H1 (cell line): Measurements from ENCODE around the gene S1PR2. TPM values are rescaled to one million over a fixed set of nuclear protein-coding genes. Genes with fewer than 3 reads are reported as not detected.

ENCODE experiments used
- CTCF ChIA-PET: fragments of 300-600 bp; sonication (Branson Sonifier 250); formaldehyde crosslinking; loops from one replicate; lab custom pipeline; 2021; ENCODE audit not compliant: partially characterized antibody; lab: Charles Lee
- POLR2A ChIA-PET: fragments of 300-600 bp; sonication (Branson Sonifier 250); formaldehyde crosslinking; loops from one replicate; lab custom pipeline; 2021; ENCODE audit warnings: inconsistent platforms; ENCODE audit not compliant: partially characterized antibody; lab: Charles Lee
- DNase-seq, 2 experiments: peaks; one replicate each; pipeline versions ENCODE4 v3.0.0 to v3.0.0-alpha.2; 2010 to 2022; ENCODE audit warnings: low spot score in 2 of 2, low read depth in 1 of 2, mixed read lengths in 1 of 2
- FAIRE-seq: peaks from 2 replicates; lab custom pipeline; 2011; peaks lifted over from hg19 to GRCh38; lab: Jason Lieb, UNC
- H2AFZ ChIP-seq: 2 replicates; pipeline ENCODE4 v1.8.1; 2012; ENCODE audit warnings: low read length, inconsistent platforms
- H2AK5ac ChIP-seq: 2 replicates; pipeline ENCODE4 v1.6.1; 2013; ENCODE audit warnings: low read depth, low read length
- H2BK120ac ChIP-seq: replicated peaks from 2 replicates; pipeline ENCODE3; 2013; ENCODE audit warnings: low read depth, low read length, inconsistent platforms
- H2BK12ac ChIP-seq: 2 replicates; pipeline ENCODE4 v1.6.1; 2013; ENCODE audit warnings: low read depth, low read length
- H2BK15ac ChIP-seq: 2 replicates; pipeline ENCODE4 v1.6.1; 2013; ENCODE audit warnings: low read length
- H2BK20ac ChIP-seq: 2 replicates; pipeline ENCODE4 v1.6.1; 2013; ENCODE audit warnings: low read length
- H2BK5ac ChIP-seq: 2 replicates; pipeline ENCODE4 v1.6.1; 2013; ENCODE audit warnings: low read depth, low read length
- H3K14ac ChIP-seq: 2 replicates; pipeline ENCODE4 v1.6.1; 2013; ENCODE audit warnings: inconsistent platforms; ENCODE audit not compliant: insufficient read length
- H3K18ac ChIP-seq: 2 replicates; pipeline ENCODE4 v1.6.1; 2013; ENCODE audit warnings: low read length; ENCODE audit errors: extremely low read depth
- H3K23ac ChIP-seq: 2 replicates; pipeline ENCODE4 v1.6.1; 2013; ENCODE audit warnings: inconsistent platforms; ENCODE audit not compliant: insufficient read length
- H3K23me2 ChIP-seq: 2 replicates; pipeline ENCODE4 v1.6.1; 2013; ENCODE audit warnings: low read depth, low read length
- H3K27ac ChIP-seq: 2 replicates; pipeline ENCODE4 v1.6.1; 2011; ENCODE audit warnings: low read depth, low read length, inconsistent platforms
- H3K27me3 ChIP-seq, 4 experiments: replicated peaks in 1 of 4; 1 replicate in 1 of 4; 2 replicates in 3 of 4; pipeline versions ENCODE4 v1.6.1 to v1.8.1; 2011 to 2013; ENCODE audit warnings: low read length in 3 of 4, mild to moderate bottlenecking in 3 of 4, inconsistent platforms in 2 of 4, mixed read lengths in 2 of 4, moderate library complexity in 1 of 4; ENCODE audit not compliant: control insufficient read depth in 3 of 4, insufficient read depth in 3 of 4; ENCODE audit errors: extremely low read depth in 1 of 4
- H3K36me3 ChIP-seq, 4 experiments: 2 replicates each; pipeline versions ENCODE4 v1.6.1 to v1.8.1; 2011 to 2013; ENCODE audit warnings: mild to moderate bottlenecking in 4 of 4, low read length in 3 of 4, moderate library complexity in 2 of 4, control low read depth in 1 of 4, inconsistent platforms in 1 of 4; ENCODE audit not compliant: insufficient read depth in 4 of 4, control insufficient read depth in 2 of 4
- H3K4ac ChIP-seq: replicated peaks from 2 replicates; pipeline ENCODE3; 2013; ENCODE audit warnings: low read length, low read depth, mixed read lengths, inconsistent platforms; ENCODE audit not compliant: insufficient read length
- H3K4me1 ChIP-seq, 4 experiments: replicated peaks in 1 of 4; 1 replicate in 1 of 4; 2 replicates in 3 of 4; pipeline versions ENCODE4 v1.6.1 to v1.8.1; 2011 to 2013; ENCODE audit warnings: low read length in 3 of 4, inconsistent platforms in 2 of 4, mixed read lengths in 1 of 4; ENCODE audit not compliant: insufficient read depth in 4 of 4, control insufficient read depth in 3 of 4
- H3K4me2 ChIP-seq, 2 experiments: 2 replicates each; pipeline versions ENCODE4 v1.6.1 to v1.8.1; 2011 to 2013; ENCODE audit warnings: low read depth in 2 of 2, low read length in 2 of 2, control low read depth in 1 of 2, inconsistent platforms in 1 of 2, mild to moderate bottlenecking in 1 of 2; ENCODE audit not compliant: insufficient read depth in 1 of 2
- H3K4me3 ChIP-seq, 4 experiments: fragments of 200-600, 300-600 bp in 1 of 4; sonication (generic), shearing (Covaris generic), sonication (Bioruptor Twin) in 1 of 4; 2 replicates each; pipeline versions ENCODE4 v1.5.1 to v1.8.1; 2011 to 2016; ENCODE audit warnings: low read length in 4 of 4, low read depth in 3 of 4, control low read depth in 2 of 4, inconsistent platforms in 2 of 4, mild to moderate bottlenecking in 2 of 4, mixed read lengths in 1 of 4, moderate library complexity in 1 of 4; ENCODE audit not compliant: insufficient read depth in 2 of 4; ENCODE audit errors: extremely low read depth in 1 of 4
- H3K56ac ChIP-seq: replicated peaks from 2 replicates; pipeline ENCODE3; 2013; ENCODE audit warnings: low read depth, mild to moderate bottlenecking, mixed read lengths, low read length, inconsistent platforms; ENCODE audit not compliant: insufficient read length
- H3K79me1 ChIP-seq: 2 replicates; pipeline ENCODE4 v1.6.1; 2013; ENCODE audit warnings: low read depth, low read length, control low read depth
- H3K79me2 ChIP-seq, 2 experiments: 2 replicates each; pipeline versions ENCODE4 v1.6.1 to v1.8.1; 2012 to 2013; ENCODE audit warnings: low read length in 2 of 2, mild to moderate bottlenecking in 2 of 2, inconsistent platforms in 1 of 2; ENCODE audit not compliant: insufficient read depth in 2 of 2, control insufficient read depth in 1 of 2
- H3K9ac ChIP-seq, 4 experiments: replicated peaks in 1 of 4; 1 replicate in 1 of 4; 2 replicates in 3 of 4; pipeline versions ENCODE4 v1.6.1 to v1.8.1; 2011 to 2013; ENCODE audit warnings: low read depth in 3 of 4, low read length in 3 of 4, control low read depth in 2 of 4, mild to moderate bottlenecking in 2 of 4, moderate library complexity in 2 of 4, inconsistent platforms in 1 of 4; ENCODE audit errors: extremely low read depth in 1 of 4
- H3K9me3 ChIP-seq, 2 experiments: 2 replicates each; pipeline versions ENCODE4 v1.6.1 to v1.8.1; 2012 to 2013; ENCODE audit warnings: mild to moderate bottlenecking in 2 of 2, moderate library complexity in 2 of 2, control low read depth in 1 of 2, inconsistent platforms in 1 of 2, low read depth in 1 of 2, low read length in 1 of 2, mixed read lengths in 1 of 2; ENCODE audit not compliant: insufficient read depth in 2 of 2
- H4K20me1 ChIP-seq, 2 experiments: replicated peaks in 1 of 2; 2 replicates each; pipeline versions ENCODE3 to v1.8.1; 2011 to 2013; ENCODE audit warnings: inconsistent platforms in 2 of 2, low read length in 2 of 2, mild to moderate bottlenecking in 1 of 2; ENCODE audit not compliant: insufficient read depth in 2 of 2, control insufficient read depth in 1 of 2
- H4K5ac ChIP-seq: 2 replicates; pipeline ENCODE4 v1.6.1; 2013; ENCODE audit warnings: low read length, low read depth, mixed read lengths, inconsistent platforms; ENCODE audit not compliant: insufficient read length
- H4K8ac ChIP-seq: 2 replicates; pipeline ENCODE4 v1.8.0; 2013; ENCODE audit warnings: mild to moderate bottlenecking, moderate library complexity, low read length, inconsistent platforms; ENCODE audit not compliant: insufficient read depth; ENCODE audit errors: extremely low read depth
- H4K91ac ChIP-seq: replicated peaks from 2 replicates; pipeline ENCODE3; 2013; ENCODE audit warnings: low read length, mixed read lengths, inconsistent platforms; ENCODE audit not compliant: insufficient read length
- BRCA1 ChIP-seq: IDR thresholded peaks from 2 replicates; pipeline ENCODE4 v1.6.1; 2012; ENCODE audit warnings: low read depth, low read length, improper control_type of control experiment
- CHD2 ChIP-seq: IDR thresholded peaks from 2 replicates; pipeline ENCODE4 v1.6.1; 2012; ENCODE audit warnings: low read length, improper control_type of control experiment
- EGR1 ChIP-seq: IDR thresholded peaks from 2 replicates; pipeline ENCODE4 v1.6.1; 2011; ENCODE audit warnings: low read depth, low read length, borderline replicate concordance
- EP300 ChIP-seq, 2 experiments: IDR thresholded peaks; 1 replicate in 1 of 2; 2 replicates in 1 of 2; pipeline ENCODE4 v1.6.1; 2011 to 2012; ENCODE audit warnings: low read depth in 2 of 2, low read length in 2 of 2, mild to moderate bottlenecking in 2 of 2, borderline replicate concordance in 1 of 2, inconsistent platforms in 1 of 2, moderate library complexity in 1 of 2
- POLR2A ChIP-seq, 2 experiments: IDR thresholded peaks; 1 replicate in 1 of 2; 2 replicates in 1 of 2; pipeline ENCODE4 v1.6.1; 2011; ENCODE audit warnings: low read depth in 2 of 2, low read length in 2 of 2, mild to moderate bottlenecking in 2 of 2; ENCODE audit errors: control extremely low read depth in 1 of 2
- RFX5 ChIP-seq: IDR thresholded peaks from 2 replicates; pipeline ENCODE4 v1.6.1; 2011; ENCODE audit warnings: low read depth, low read length, improper control_type of control experiment, borderline replicate concordance
- SAP30 ChIP-seq: fragments of 300-600 bp; sonication (generic); IDR thresholded peaks from 2 replicates; pipeline ENCODE4 v1.7.1; 2012; ENCODE audit warnings: low read length, moderate library complexity, mild to moderate bottlenecking, inconsistent platforms; ENCODE audit not compliant: insufficient read depth, insufficient replicate concordance
- SP1 ChIP-seq: IDR thresholded peaks from 2 replicates; pipeline ENCODE4 v1.6.1; 2011; ENCODE audit warnings: low read depth, low read length
- SP4 ChIP-seq: IDR thresholded peaks from 2 replicates; pipeline ENCODE4 v1.6.1; 2012; ENCODE audit warnings: low read length, inconsistent platforms
- SRF ChIP-seq: IDR thresholded peaks from 2 replicates; pipeline ENCODE4 v1.6.1; 2011; ENCODE audit warnings: mild to moderate bottlenecking, low read depth, low read length, moderate library complexity
- TBP ChIP-seq: IDR thresholded peaks from 2 replicates; pipeline ENCODE4 v1.6.1; 2011; ENCODE audit warnings: low read depth, low read length, improper control_type of control experiment
- TCF12 ChIP-seq: IDR thresholded peaks from 2 replicates; pipeline ENCODE4 v1.6.1; 2011; ENCODE audit warnings: low read depth, mild to moderate bottlenecking, low read length
- WGBS, 2 experiments: shearing (Covaris generic) in 1 of 2; methylation state at CpG; one replicate each; pipeline versions ENCODE4 v1.1.6 to v1.1.7; 2013 to 2015; ENCODE audit warnings: low lambda C conversion rate in 2 of 2, mixed read lengths in 2 of 2, inconsistent platforms in 1 of 2, low coverage in 1 of 2, missing lambda C conversion rate in 1 of 2; ENCODE audit not compliant: insufficient replicate concordance in 2 of 2, insufficient coverage in 1 of 2, insufficient read length in 1 of 2; ENCODE audit errors: extremely low coverage in 1 of 2, missing lambda C conversion rate in 1 of 2; 5-methylcytosine and 5-hydroxymethylcytosine counted together
- polyA plus RNA-seq, 7 experiments: library from polyadenylated mRNA; depleted of rRNA in 3 of 7; stranded (reverse) in 5 of 7; unstranded in 2 of 7; fragments of >200 nt in 5 of 7; fragments of 200-250 nt in 2 of 7; gene quantifications; 1 replicate in 5 of 7; 2 replicates in 1 of 7; 4 replicates in 1 of 7; pipeline versions ENCODE4 v1.2.1 to v1.2.3, GENCODE V29; 2011 to 2013; ENCODE audit warnings: missing spikeins in 2 of 7, mixed read lengths in 2 of 7
- total RNA-seq: library from RNA; stranded (reverse); fragmentation: NEBNext Ultra II Directional; extraction: Animal tissue kit (Norgen Biotek cat#: 25700); gene quantifications from 2 replicates; pipeline ENCODE4 v1.2.1, GENCODE V29; 2021
- TF ChIP-seq, protein P1 (sequence below): IDR thresholded peaks from 2 replicates; pipeline ENCODE4 v1.6.1; 2012; ENCODE audit warnings: inconsistent platforms

The S1PR2 gene
- total and polyA plus RNA-seq, 2 of the 8 experiments (the other 6 are each of a cell fraction or from before 2014, with no cell fraction given) = 17.5 to 19.4 TPM

- no peak overlapping the region for H3K23ac ChIP-seq
- H3K36me3 ChIP-seq = peaks cover 0 to 3% (median under 1%) of the 10 kb centered on the region in 4 experiments; a peak in 3 of 8 replicates
- H3K27ac ChIP-seq = peak overlapping the region; percentile 50; the same call in 1 of the 2 replicates
- H3K4me3 ChIP-seq = no peak overlapping the region
- no peak overlapping the region for H2BK5ac ChIP-seq
- no peak overlapping the region for H4K91ac ChIP-seq
- peaks cover 12% of the 10 kb centered on the region in 2 experiments for H4K20me1 ChIP-seq
- H3K79me2 ChIP-seq = peaks cover 0 to 16% of the 10 kb centered on the region in 2 experiments; a peak in 2 of 4 replicates
- H2BK12ac ChIP-seq = no peak overlapping the region
- no peak overlapping the region for H2AFZ ChIP-seq
- POLR2A ChIA-PET = interaction anchor here (0.6 to 2.3 kb wide), 5 partner anchors 10 to 125 kb away, joined by 3 to 6 read pairs (median 4); partner anchors contain the start of gene DNMT1
- CTCF ChIA-PET = interaction anchor here (0.5 to 6.4 kb wide), 9 partner anchors 10 to 1644 kb away, joined by 3 to 59 read pairs (median 9); no protein-coding TSS in a partner anchor
- no peak overlapping the region for H4K5ac ChIP-seq
- peaks cover 3 to 5% (median 3%) of the 10 kb centered on the region in 4 experiments; a peak in 4 of 7 replicates for H3K4me1 ChIP-seq
- peak overlapping the region; percentile 82; the same call in 1 of the 2 replicates for H2AK5ac ChIP-seq
- no peaks in the 10 kb centered on the region for H3K9me3 ChIP-seq
- H3K4ac ChIP-seq = no peak overlapping the region
- peak overlapping the region; percentile 19; the same call in 1 of the 2 replicates for H3K18ac ChIP-seq
- WGBS, 2 experiments = 89% methylated on average over 11 of the region's 13 CpGs; no CpG with 5 or more reads in 1 of the 2 experiments
- H3K79me1 ChIP-seq = peaks cover 11% of the 10 kb centered on the region
- H3K23me2 ChIP-seq = peaks cover 9% of the 10 kb centered on the region; the same call in 1 of the 2 replicates
- no peak overlapping the region for H2BK120ac ChIP-seq
- no peak overlapping the region; a peak in 1 of 4 replicates for H3K4me2 ChIP-seq
- no peak overlapping the region for H3K56ac ChIP-seq
- H3K9ac ChIP-seq = peak overlapping the region in 1 of 4 experiments; percentile 18; a peak in 1 of 7 replicates
- H3K14ac ChIP-seq = no peak overlapping the region
- DNase-seq (no peak), FAIRE-seq (no peak)
- H3K27me3 ChIP-seq = no peaks in the 10 kb centered on the region
- H2BK15ac ChIP-seq = no peak overlapping the region
- no peak overlapping the region for H2BK20ac ChIP-seq
- H4K8ac ChIP-seq = no peak overlapping the region
- TF ChIP-seq SAP30 (no peak), TCF12 (no peak), EP300 (IDR thresholded peaks at IDR 0.05; ENCODE audit: borderline replicate concordance in 1 of 2, low read depth in 2 of 2, low read length in 2 of 2) (no peak), RFX5 (no peak), POLR2A (IDR thresholded peaks at IDR 0.05; ENCODE audit: control extremely low read depth in 1 of 2, low read depth in 2 of 2, low read length in 2 of 2) (no peak), SP1 (no peak), CHD2 (no peak), BRCA1 (no peak), EGR1 (no peak), SP4 (no peak), TBP (no peak), SRF (no peak)
- TF ChIP-seq, protein P1, sequence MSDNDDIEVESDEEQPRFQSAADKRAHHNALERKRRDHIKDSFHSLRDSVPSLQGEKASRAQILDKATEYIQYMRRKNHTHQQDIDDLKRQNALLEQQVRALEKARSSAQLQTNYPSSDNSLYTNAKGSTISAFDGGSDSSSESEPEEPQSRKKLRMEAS = no peak
Measured at GRCh38 chr19:10226376-10227025, 4.6 kb downstream of the S1PR2 start.
